IPS-18a (cell line): ENCODE data around the gene ELANE.
A peak's percentile ranks its signal among the peaks of the same experiment; 100 is the strongest.

Source experiments
- H3K27ac ChIP-seq: one replicate; pipeline ENCODE4 v1.5.1; 2013; ENCODE audit warnings: low read length
- H3K27me3 ChIP-seq: one replicate; pipeline ENCODE4 v1.6.1; 2013; ENCODE audit warnings: mild to moderate bottlenecking, low read length; ENCODE audit not compliant: control insufficient read depth, insufficient read depth
- H3K36me3 ChIP-seq: one replicate; pipeline ENCODE4 v1.6.1; 2013; ENCODE audit warnings: low read depth, low read length; ENCODE audit not compliant: control insufficient read depth
- H3K4me1 ChIP-seq: one replicate; pipeline ENCODE4 v1.6.1; 2013; ENCODE audit warnings: low read depth, low read length; ENCODE audit not compliant: control insufficient read depth
- H3K4me3 ChIP-seq: one replicate; pipeline ENCODE4 v1.5.1; 2013; ENCODE audit warnings: low read length
- H3K9ac ChIP-seq: one replicate; pipeline ENCODE4 v1.6.1; 2013; ENCODE audit warnings: mild to moderate bottlenecking, low read length, moderate library complexity
- H3K9me3 ChIP-seq: one replicate; pipeline ENCODE4 v1.6.1; 2013; ENCODE audit warnings: low read depth, low read length; ENCODE audit not compliant: control insufficient read depth

Gene ELANE

GRCh38 chr19:861141-861755, 9.1 kb downstream of the ELANE start:
- Histone ChIP-seq H3K27ac (no peak overlapping the region), H3K36me3 (no peaks in the 10 kb centered on the region), H3K9me3 (no peaks in the 10 kb centered on the region), H3K9ac (no peak overlapping the region), H3K27me3 (peaks cover 35% of the 10 kb centered on the region), H3K4me1 (no peaks in the 10 kb centered on the region), H3K4me3 (no peak overlapping the region)

DNA sequence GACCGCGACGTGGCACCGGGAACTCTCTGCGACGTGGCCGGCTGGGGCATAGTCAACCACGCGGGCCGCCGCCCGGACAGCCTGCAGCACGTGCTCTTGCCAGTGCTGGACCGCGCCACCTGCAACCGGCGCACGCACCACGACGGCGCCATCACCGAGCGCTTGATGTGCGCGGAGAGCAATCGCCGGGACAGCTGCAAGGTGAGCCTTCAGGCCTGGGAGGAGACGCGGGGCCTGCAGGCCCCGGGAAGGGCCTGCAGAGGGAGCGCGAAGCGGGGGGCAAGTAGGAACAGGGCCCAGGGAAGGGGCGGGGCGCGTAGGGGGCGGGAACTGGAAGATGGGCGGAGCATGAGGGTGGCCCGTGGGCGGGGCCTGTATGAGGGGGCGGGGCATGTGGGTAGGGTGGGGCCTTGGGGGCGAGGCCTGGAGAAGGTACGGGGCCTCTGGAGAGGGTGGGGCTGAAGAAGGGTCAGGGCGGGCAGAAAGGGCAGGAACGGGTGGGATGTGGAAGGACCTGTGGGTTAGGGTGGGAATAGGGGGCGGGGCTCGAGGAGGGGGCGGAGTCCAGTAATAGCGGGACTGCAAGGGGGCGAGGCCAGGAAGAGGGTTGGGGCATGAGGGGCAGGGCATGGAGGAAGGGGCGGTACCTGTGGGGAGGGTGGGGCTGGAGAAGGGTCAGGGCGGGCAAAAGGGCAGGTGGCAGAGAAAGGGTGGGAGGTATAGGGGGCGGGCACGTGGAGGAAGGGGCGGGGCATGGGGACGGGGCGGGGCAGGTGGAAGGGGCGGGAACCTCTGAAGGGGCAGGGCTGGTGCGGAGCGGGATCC, 9.9 kb downstream of the ELANE start:
- H3K9me3 ChIP-seq: no peaks in the 10 kb centered on the region
- no peaks in the 10 kb centered on the region for H3K36me3 ChIP-seq
- no peaks in the 10 kb centered on the region for H3K4me1 ChIP-seq
- peaks cover 35% of the 10 kb centered on the region for H3K27me3 ChIP-seq
- H3K27ac ChIP-seq: no peak overlapping the region
- H3K9ac ChIP-seq: no peak overlapping the region
- H3K4me3 ChIP-seq: no peak overlapping the region

- peaks cover 5% of the 10 kb centered on the region for H3K4me1 ChIP-seq
- peak overlapping the region; percentile 33 for H3K4me3 ChIP-seq
- H3K9ac ChIP-seq: no peak overlapping the region
- no peaks in the 10 kb centered on the region for H3K9me3 ChIP-seq
- H3K36me3 ChIP-seq: no peaks in the 10 kb centered on the region
- no peak overlapping the region for H3K27ac ChIP-seq
- peaks cover 35% of the 10 kb centered on the region for H3K27me3 ChIP-seq
These were observed 10.6 kb downstream of the ELANE start for GRCh38 chr19:862581-863314.

- peaks cover 5% of the 10 kb centered on the region for H3K4me1 ChIP-seq
- no peaks in the 10 kb centered on the region for H3K36me3 ChIP-seq
- peak overlapping the region; percentile 33 for H3K4me3 ChIP-seq
- H3K27ac ChIP-seq: no peak overlapping the region
- H3K9me3 ChIP-seq: no peaks in the 10 kb centered on the region
- no peak overlapping the region for H3K9ac ChIP-seq
- peaks cover 35% of the 10 kb centered on the region for H3K27me3 ChIP-seq
These were observed 11.2 kb downstream of the ELANE start for GRCh38 chr19:863315-863620.

- peaks cover 9% of the 10 kb centered on the region for H3K27me3 ChIP-seq
- H3K9ac ChIP-seq: no peak overlapping the region
- H3K36me3 ChIP-seq: peaks cover 7% of the 10 kb centered on the region
- H3K27ac ChIP-seq: no peak overlapping the region
- no peak overlapping the region for H3K4me3 ChIP-seq
- H3K4me1 ChIP-seq: peaks cover 5% of the 10 kb centered on the region
- no peaks in the 10 kb centered on the region for H3K9me3 ChIP-seq
These were observed 14.7 kb downstream of the ELANE start for GRCh38 chr19:866769-867300.

- no peaks in the 10 kb centered on the region for H3K9me3 ChIP-seq
- peaks cover 9% of the 10 kb centered on the region for H3K27me3 ChIP-seq
- H3K36me3 ChIP-seq: peaks cover 7% of the 10 kb centered on the region
- H3K4me1 ChIP-seq: peaks cover 5% of the 10 kb centered on the region
- no peak overlapping the region for H3K27ac ChIP-seq
- no peak overlapping the region for H3K4me3 ChIP-seq
- H3K9ac ChIP-seq: no peak overlapping the region
These were observed 15.2 kb downstream of the ELANE start for GRCh38 chr19:867301-867793.

DNA sequence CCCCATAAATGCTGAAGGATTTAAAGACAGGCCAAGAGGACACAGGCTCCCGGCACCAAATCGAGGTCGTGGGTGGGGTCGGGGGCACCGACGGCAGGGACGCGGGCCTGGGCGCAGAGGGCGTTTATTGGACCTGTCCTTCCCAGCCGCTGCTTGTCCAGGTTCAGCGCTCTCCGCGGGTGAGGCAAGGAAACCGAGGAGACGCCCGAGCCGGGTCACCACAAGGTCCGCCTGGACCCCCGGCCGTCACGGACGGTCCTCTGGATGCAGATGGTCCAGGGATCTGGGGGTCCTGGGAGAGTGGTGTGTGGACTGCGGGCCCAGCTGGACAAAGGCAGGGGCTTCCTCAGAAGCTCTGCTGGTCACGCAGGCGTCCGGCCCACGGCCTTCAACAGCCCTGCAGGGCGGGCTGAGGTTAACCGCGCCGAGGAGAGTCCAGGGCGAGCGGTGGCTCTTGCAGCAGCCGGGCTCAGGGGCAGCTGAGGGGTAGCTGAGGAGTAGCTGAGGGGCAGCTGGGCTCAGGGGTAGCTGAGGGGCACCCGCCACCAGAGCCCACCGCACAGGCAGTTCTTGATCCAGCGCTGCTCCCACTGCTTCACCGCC, 15.9 kb downstream of the ELANE start:
- Histone ChIP-seq H3K4me3 (no peak overlapping the region), H3K36me3 (peaks cover 7% of the 10 kb centered on the region), H3K27ac (no peak overlapping the region), H3K9me3 (no peaks in the 10 kb centered on the region), H3K9ac (no peak overlapping the region), H3K27me3 (peaks cover 5% of the 10 kb centered on the region), H3K4me1 (peaks cover 5% of the 10 kb centered on the region)

DNA sequence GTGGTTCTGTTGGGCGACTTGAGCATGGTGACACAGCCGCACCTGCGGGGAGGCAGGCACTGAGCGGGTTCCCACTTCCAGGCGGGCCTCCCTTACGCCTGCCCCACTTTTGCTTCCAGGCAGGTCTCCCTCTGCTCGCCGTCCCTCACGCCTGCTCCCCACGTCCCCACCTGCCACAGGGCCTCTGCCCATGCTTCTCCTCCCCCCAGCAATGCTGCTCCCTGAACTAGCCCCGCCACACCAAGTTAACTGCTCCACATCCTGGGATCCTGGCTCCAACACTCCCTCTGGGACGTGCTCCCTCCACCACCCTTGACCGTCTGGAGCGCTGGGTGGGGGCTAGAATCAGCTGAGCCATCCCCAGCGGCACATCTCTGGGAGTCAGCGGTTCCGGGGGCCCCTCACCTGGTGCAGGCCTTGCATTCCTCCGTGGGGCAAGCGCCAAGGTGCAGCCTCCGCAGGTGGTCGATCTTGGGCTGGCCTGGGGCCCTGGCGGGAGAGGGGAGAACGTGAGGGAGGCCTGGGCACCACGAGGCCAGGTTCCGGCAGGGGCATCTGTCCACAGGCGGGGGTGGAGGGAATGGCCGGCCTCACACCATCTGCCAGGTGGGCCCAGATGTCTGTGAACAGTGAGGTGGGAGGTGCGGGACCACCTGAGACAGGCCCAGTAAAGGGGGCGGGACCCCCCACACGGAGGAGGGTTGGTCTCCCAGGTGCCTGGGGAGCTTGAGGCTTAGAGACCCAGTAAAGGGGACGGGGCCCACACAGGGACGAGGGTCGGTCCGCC, 16.5 kb downstream of the ELANE start:
- H3K4me3 ChIP-seq: no peak overlapping the region
- peaks cover 7% of the 10 kb centered on the region for H3K36me3 ChIP-seq
- H3K9ac ChIP-seq: no peak overlapping the region
- H3K9me3 ChIP-seq: no peaks in the 10 kb centered on the region
- H3K27me3 ChIP-seq: no peaks in the 10 kb centered on the region
- peaks cover 5% of the 10 kb centered on the region for H3K4me1 ChIP-seq
- H3K27ac ChIP-seq: no peak overlapping the region

- Histone ChIP-seq H3K36me3 (peaks cover 7% of the 10 kb centered on the region), H3K27ac (no peak overlapping the region)
These were observed 17.4 kb downstream of the ELANE start for GRCh38 chr19:869245-870177.

DNA sequence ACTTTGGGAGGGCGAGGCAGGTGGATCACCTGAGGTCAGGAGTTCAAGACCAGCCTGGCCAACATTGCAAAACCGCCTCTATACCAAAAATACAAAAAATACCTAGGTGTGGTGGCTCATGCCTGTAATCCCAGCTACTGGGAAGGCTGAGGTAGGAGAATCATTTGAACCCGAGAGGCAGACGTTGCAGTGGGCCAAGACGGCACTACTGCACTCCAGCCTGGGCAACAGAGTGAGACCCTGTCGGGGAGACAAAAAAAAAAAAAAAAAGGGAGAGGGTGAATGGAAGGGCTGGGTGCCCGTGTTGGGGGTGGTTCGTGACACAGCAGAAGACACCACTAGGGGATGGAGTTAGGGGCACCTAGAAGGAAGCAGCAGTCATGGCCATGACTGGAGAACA, 18.2 kb downstream of the ELANE start:
- Histone ChIP-seq H3K4me1 (peaks cover 5% of the 10 kb centered on the region), H3K9me3 (no peaks in the 10 kb centered on the region), H3K4me3 (no peak overlapping the region), H3K27ac (no peak overlapping the region), H3K9ac (no peak overlapping the region), H3K36me3 (peaks cover 7% of the 10 kb centered on the region), H3K27me3 (no peaks in the 10 kb centered on the region)

More at GRCh38 chr19:869245-870177, 17.4 kb downstream of the ELANE start:
- Histone ChIP-seq H3K27me3 (no peaks in the 10 kb centered on the region), H3K9me3 (no peaks in the 10 kb centered on the region), H3K4me1 (peaks cover 5% of the 10 kb centered on the region), H3K9ac (no peak overlapping the region), H3K4me3 (no peak overlapping the region)
